Nephron progenitor cell (in vitro differentiated cells): Measurements from ENCODE around the gene PLEKHG4B.
"Not testable (repeated sequence)": the region's sequence is repeated elsewhere in the genome, so short reads cannot be mapped to it uniquely, and the experiment has no call there.

Experiments used
- DNase-seq: peaks from one replicate; pipeline ENCODE4 v3.0.0; 2021
- H3K27ac Mint-ChIP-seq: 2 replicates; pipeline ENCODE4 v1.8.0; 2021; ENCODE audit warnings: mild to moderate bottlenecking, moderate library complexity, mixed read lengths
- H3K27me3 Mint-ChIP-seq: 2 replicates; pipeline ENCODE4 v1.8.0; 2021; ENCODE audit warnings: mild to moderate bottlenecking, low read depth, mixed read lengths; ENCODE audit not compliant: poor library complexity
- H3K36me3 Mint-ChIP-seq: 2 replicates; pipeline ENCODE4 v1.8.0; 2021; ENCODE audit warnings: low read depth, mixed read lengths
- H3K4me1 Mint-ChIP-seq: 2 replicates; pipeline ENCODE4 v1.8.0; 2021; ENCODE audit warnings: mixed read lengths
- H3K4me3 Mint-ChIP-seq: 2 replicates; pipeline ENCODE4 v1.8.0; 2021; ENCODE audit warnings: mild to moderate bottlenecking, moderate library complexity, mixed read lengths
- H3K9me3 Mint-ChIP-seq: 2 replicates; pipeline ENCODE4 v1.8.0; 2021; ENCODE audit warnings: mild to moderate bottlenecking, moderate library complexity, mixed read lengths
- TF ChIP-seq, protein P1 (sequence below): fragments of 200-600 bp; sonication (generic); IDR thresholded peaks from 2 replicates; pipeline ENCODE4 v1.5.0; 2021; ENCODE audit warnings: antibody characterized with exemption

PLEKHG4B gene, protein sequence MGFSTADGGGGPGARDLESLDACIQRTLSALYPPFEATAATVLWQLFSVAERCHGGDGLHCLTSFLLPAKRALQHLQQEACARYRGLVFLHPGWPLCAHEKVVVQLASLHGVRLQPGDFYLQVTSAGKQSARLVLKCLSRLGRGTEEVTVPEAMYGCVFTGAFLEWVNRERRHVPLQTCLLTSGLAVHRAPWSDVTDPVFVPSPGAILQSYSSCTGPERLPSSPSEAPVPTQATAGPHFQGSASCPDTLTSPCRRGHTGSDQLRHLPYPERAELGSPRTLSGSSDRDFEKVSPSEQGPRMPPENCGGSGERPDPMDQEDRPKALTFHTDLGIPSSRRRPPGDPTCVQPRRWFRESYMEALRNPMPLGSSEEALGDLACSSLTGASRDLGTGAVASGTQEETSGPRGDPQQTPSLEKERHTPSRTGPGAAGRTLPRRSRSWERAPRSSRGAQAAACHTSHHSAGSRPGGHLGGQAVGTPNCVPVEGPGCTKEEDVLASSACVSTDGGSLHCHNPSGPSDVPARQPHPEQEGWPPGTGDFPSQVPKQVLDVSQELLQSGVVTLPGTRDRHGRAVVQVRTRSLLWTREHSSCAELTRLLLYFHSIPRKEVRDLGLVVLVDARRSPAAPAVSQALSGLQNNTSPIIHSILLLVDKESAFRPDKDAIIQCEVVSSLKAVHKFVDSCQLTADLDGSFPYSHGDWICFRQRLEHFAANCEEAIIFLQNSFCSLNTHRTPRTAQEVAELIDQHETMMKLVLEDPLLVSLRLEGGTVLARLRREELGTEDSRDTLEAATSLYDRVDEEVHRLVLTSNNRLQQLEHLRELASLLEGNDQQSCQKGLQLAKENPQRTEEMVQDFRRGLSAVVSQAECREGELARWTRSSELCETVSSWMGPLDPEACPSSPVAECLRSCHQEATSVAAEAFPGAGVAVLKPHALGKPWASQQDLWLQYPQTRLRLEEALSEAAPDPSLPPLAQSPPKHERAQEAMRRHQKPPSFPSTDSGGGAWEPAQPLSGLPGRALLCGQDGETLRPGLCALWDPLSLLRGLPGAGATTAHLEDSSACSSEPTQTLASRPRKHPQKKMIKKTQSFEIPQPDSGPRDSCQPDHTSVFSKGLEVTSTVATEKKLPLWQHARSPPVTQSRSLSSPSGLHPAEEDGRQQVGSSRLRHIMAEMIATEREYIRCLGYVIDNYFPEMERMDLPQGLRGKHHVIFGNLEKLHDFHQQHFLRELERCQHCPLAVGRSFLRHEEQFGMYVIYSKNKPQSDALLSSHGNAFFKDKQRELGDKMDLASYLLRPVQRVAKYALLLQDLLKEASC (N-terminal part only)

DNA sequence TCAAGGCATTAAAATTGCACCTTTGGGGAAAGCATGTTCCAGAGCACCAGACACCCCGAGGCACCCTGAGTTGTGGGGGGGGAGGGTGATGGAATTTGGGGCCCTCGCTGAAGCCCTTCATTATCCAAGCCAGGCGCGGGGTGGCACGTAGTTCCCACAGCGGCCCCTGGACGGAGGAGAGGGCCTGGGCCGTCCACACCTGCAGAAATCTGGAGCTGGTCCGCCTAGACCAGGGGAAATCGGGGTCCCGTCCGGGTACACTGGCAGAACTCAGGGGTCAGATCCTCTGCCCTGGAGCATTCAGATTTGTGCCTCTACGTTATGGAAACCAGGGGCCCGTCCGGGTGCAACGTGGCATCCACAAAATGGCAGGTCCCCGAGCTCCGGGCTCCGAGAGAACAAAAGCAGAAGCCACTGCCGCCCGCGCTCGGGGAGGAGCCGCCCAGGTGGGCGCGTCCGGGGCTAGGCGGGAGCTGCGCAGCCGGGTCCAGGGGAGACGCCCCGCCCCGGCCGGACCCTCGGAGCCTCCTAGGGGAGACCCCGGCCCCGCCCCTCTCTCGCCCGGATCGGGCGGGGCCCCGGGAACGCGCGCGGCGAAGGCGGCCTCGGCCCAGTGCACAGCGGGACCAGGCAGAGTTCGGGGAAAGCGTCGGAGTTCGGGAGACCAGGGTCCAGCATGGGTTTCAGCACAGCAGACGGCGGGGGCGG lies at the start of gene PLEKHG4B:
Gene PLEKHG4B, plus strand, starts transcription at position 613 of the 708 bp plus-strand sequence. Its CDS starts 64 bp downstream, at position 677.
- DNase-seq: peak; percentile 85
- Mint-ChIP-seq H3K9me3 (no peaks in the 10 kb centered on the region), H3K27ac (peak within 1 kb of the TSS; percentile 25), H3K36me3 (peaks cover 15% of the 10 kb centered on the region), H3K4me3 (peak within 1 kb of the TSS; percentile 87), H3K27me3 (peaks cover 46% of the 10 kb centered on the region), H3K4me1 (peaks cover 22% of the 10 kb centered on the region)
- TF ChIP-seq, protein P1, sequence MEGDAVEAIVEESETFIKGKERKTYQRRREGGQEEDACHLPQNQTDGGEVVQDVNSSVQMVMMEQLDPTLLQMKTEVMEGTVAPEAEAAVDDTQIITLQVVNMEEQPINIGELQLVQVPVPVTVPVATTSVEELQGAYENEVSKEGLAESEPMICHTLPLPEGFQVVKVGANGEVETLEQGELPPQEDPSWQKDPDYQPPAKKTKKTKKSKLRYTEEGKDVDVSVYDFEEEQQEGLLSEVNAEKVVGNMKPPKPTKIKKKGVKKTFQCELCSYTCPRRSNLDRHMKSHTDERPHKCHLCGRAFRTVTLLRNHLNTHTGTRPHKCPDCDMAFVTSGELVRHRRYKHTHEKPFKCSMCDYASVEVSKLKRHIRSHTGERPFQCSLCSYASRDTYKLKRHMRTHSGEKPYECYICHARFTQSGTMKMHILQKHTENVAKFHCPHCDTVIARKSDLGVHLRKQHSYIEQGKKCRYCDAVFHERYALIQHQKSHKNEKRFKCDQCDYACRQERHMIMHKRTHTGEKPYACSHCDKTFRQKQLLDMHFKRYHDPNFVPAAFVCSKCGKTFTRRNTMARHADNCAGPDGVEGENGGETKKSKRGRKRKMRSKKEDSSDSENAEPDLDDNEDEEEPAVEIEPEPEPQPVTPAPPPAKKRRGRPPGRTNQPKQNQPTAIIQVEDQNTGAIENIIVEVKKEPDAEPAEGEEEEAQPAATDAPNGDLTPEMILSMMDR: no peak

DNA sequence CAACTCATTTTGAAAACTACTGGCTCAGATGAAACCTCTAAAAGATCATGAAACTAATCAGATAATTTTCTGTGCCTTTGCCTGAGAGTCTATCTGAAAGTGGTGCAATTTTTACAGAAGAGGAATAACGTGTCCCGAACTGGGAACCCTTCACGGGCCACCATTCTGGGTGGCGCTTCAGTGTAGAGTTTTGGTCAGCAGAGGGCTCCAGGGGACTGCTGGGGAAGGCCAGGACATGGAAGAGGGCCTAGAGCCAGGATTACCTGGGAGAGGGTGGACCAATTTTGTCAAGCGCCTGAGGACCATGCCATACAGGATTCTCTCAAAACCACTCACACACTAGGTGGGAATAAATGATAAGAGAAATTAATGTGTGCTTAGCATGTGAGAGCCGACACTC lies 49.7 kb upstream of the PLEKHG4B start:
- peak; percentile 50 for DNase-seq
- Mint-ChIP-seq H3K4me3 (no peak overlapping the region), H3K9me3 (no peaks in the 10 kb centered on the region), H3K27ac (no peak overlapping the region), H3K36me3 (no peaks in the 10 kb centered on the region), H3K27me3 (peaks cover 88% of the 10 kb centered on the region), H3K4me1 (no peaks in the 10 kb centered on the region)
- TF ChIP-seq, protein P1: peak; percentile 52

DNA sequence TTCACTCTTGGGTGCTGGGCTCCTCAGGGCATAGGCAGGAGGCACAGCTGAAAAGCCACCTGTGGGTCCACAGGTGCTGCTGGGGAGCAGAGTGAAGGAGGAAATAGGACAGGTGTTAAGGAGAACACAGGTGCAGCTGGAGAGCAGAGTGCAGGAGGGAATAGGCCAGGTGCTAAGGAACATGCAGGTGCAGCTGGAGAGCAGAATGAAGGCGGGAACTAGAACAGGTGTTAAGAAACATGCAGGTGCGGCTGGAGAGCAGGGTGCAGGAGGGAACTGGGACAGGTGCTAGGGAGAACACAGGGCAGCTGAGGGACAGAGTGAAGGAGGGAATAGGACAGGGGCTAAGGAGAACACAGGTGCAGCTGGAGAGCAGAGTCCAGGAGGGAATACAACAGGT lies 43.8 kb upstream of the PLEKHG4B start:
- TF ChIP-seq, protein P1: no peak
- H3K27me3 Mint-ChIP-seq: peaks cover 93% of the 10 kb centered on the region

GRCh38 chr5:49530-49929 lies 42.4 kb upstream of the PLEKHG4B start:
- H3K9me3 Mint-ChIP-seq, H3K27ac Mint-ChIP-seq, H3K4me1 Mint-ChIP-seq, H3K36me3 Mint-ChIP-seq, H3K4me3 Mint-ChIP-seq, DNase-seq: not testable (repeated sequence)
- H3K27me3 Mint-ChIP-seq: peaks cover 97% of the 10 kb centered on the region

More for the DNA sequence above, 43.8 kb upstream of the PLEKHG4B start:
- Mint-ChIP-seq H3K9me3 (peaks cover 4% of the 10 kb centered on the region), H3K27ac (no peak overlapping the region), H3K4me3 (no peak overlapping the region), H3K4me1 (no peaks in the 10 kb centered on the region), H3K36me3 (no peaks in the 10 kb centered on the region)
- no peak for DNase-seq

GRCh38 chr5:49953-50544 lies 41.9 kb upstream of the PLEKHG4B start:
- no peaks in the 10 kb centered on the region for H3K4me1 Mint-ChIP-seq
- DNase-seq: no peak
- peaks cover 4% of the 10 kb centered on the region for H3K9me3 Mint-ChIP-seq
- H3K27ac Mint-ChIP-seq: peak overlapping the region; percentile 78
- H3K27me3 Mint-ChIP-seq: peaks cover 98% of the 10 kb centered on the region
- H3K4me3 Mint-ChIP-seq: no peak overlapping the region
- TF ChIP-seq, protein P1: no peak
- no peaks in the 10 kb centered on the region for H3K36me3 Mint-ChIP-seq
